C4-2B (cell line): ENCODE measurements around the gene DPF3.

Experiments
- H3K27ac ChIP-seq: fragments of 450-650 bp; 2 replicates; pipeline ENCODE4 v1.5.1; 2017
- CTCF ChIP-seq: fragments of 450-650 bp; conservative IDR thresholded peaks from 2 replicates; pipeline ENCODE4 v1.5.1; 2017; ENCODE audit warnings: mild to moderate bottlenecking
- ZFX ChIP-seq: fragments of 450-650 bp; IDR thresholded peaks from 2 replicates; pipeline ENCODE4 v1.6.1; 2017

The DPF3 gene

GRCh38 chr14:72893636-72894322, at the start of gene DPF3:
Gene DPF3, minus strand, starts transcription at chr14:72894101. Its CDS starts 13 bp downstream, at chr14:72894088.
- H3K27ac ChIP-seq = no peak within 1 kb of the TSS; the same call in 1 of the 2 replicates
- TF ChIP-seq ZFX = no peak
- no peak for TF ChIP-seq CTCF

- H3K27ac ChIP-seq = no peak overlapping the region
- TF ChIP-seq ZFX = no peak
- no peak for TF ChIP-seq CTCF
These were observed 49.0 kb upstream of the DPF3 start for GRCh38 chr14:72942934-72943333.

GRCh38 chr14:72941286-72941985, 47.5 kb upstream of the DPF3 start:
- no peak overlapping the region for H3K27ac ChIP-seq
- TF ChIP-seq CTCF = no peak
- TF ChIP-seq ZFX = no peak

GRCh38 chr14:72939630-72940029, 45.7 kb upstream of the DPF3 start:
- H3K27ac ChIP-seq = no peak overlapping the region
- TF ChIP-seq ZFX = no peak
- no peak for TF ChIP-seq CTCF

GRCh38 chr14:72932893-72933292, 39.0 kb upstream of the DPF3 start:
- TF ChIP-seq CTCF (no peak), ZFX (no peak)
- no peak overlapping the region for H3K27ac ChIP-seq

- no peak for TF ChIP-seq ZFX
- no peak for TF ChIP-seq CTCF
- H3K27ac ChIP-seq = no peak overlapping the region
These were observed 35.6 kb upstream of the DPF3 start for GRCh38 chr14:72929316-72930080.

GRCh38 chr14:72928872-72929271, 35.0 kb upstream of the DPF3 start:
- no peak for TF ChIP-seq CTCF
- no peak for TF ChIP-seq ZFX
- H3K27ac ChIP-seq = no peak overlapping the region
